Neural cell (in vitro differentiated cells): Measurements from ENCODE around the gene TTC9. TPM values are rescaled to one million over a fixed set of nuclear protein-coding genes. Genes with fewer than 3 reads are reported as not detected.

ENCODE experiments used
- H2AFZ ChIP-seq: fragments of 200-600, 300-800 bp; sonication (generic), shearing (Covaris generic); 2 replicates; pipeline ENCODE4 v1.6.0; 2014; ENCODE audit warnings: low read depth, mild to moderate bottlenecking, antibody characterized with exemption, low read length, moderate library complexity
- H3F3A ChIP-seq: fragments of 200-600 bp; shearing (Covaris generic); 2 replicates; pipeline ENCODE4 v1.6.1; 2016; ENCODE audit warnings: mild to moderate bottlenecking, moderate library complexity, mixed read lengths, antibody characterized with exemption, low read length; ENCODE audit not compliant: insufficient read depth, poor library complexity, severe bottlenecking
- H3K27ac ChIP-seq: fragments of 200-600, 300-800 bp; sonication (generic), shearing (Covaris generic); 2 replicates; pipeline ENCODE4 v1.5.1; 2014; ENCODE audit warnings: mild to moderate bottlenecking, low read length, moderate library complexity
- H3K27me3 ChIP-seq: fragments of 300-800, 200-600 bp; sonication (generic), shearing (Covaris generic); 2 replicates; pipeline ENCODE4 v1.6.0; 2014; ENCODE audit warnings: mild to moderate bottlenecking, low read depth, low read length, moderate library complexity; ENCODE audit not compliant: insufficient read depth
- H3K36me3 ChIP-seq: fragments of 300-800, 200-600 bp; sonication (generic), shearing (Covaris generic); 2 replicates; pipeline ENCODE4 v1.5.1; 2014; ENCODE audit warnings: mild to moderate bottlenecking, antibody characterized with exemption, low read length, moderate library complexity; ENCODE audit not compliant: insufficient read depth
- H3K4me2 ChIP-seq: fragments of 300-800, 200-600 bp; sonication (generic), shearing (Covaris generic); 2 replicates; pipeline ENCODE4 v1.6.0; 2014; ENCODE audit warnings: mild to moderate bottlenecking, low read length
- H3K4me3 ChIP-seq: fragments of 300-800, 200-600 bp; sonication (generic), shearing (Covaris generic); 2 replicates; pipeline ENCODE4 v1.5.1; 2014; ENCODE audit warnings: mild to moderate bottlenecking, low read length, moderate library complexity
- H3K79me2 ChIP-seq: fragments of 200-600 bp; shearing (Covaris generic); replicated peaks from 2 replicates; pipeline ENCODE4 v1.6.0; 2014; ENCODE audit warnings: mild to moderate bottlenecking, low read length, moderate library complexity; ENCODE audit not compliant: insufficient read depth
- H3K9ac ChIP-seq: fragments of 300-800, 200-600 bp; sonication (generic), shearing (Covaris generic); 2 replicates; pipeline ENCODE4 v1.6.1; 2016; ENCODE audit warnings: mild to moderate bottlenecking, low read length, mixed read lengths
- H3K9me2 ChIP-seq: fragments of 200-600 bp; shearing (Covaris generic); 2 replicates; pipeline ENCODE4 v1.6.1; 2016; ENCODE audit warnings: mild to moderate bottlenecking, low read length, mixed read lengths; ENCODE audit not compliant: insufficient read depth
- H3K9me3 ChIP-seq: fragments of 200-600, 300-800 bp; sonication (generic), shearing (Covaris generic); 2 replicates; pipeline ENCODE4 v1.6.1; 2016; ENCODE audit warnings: mild to moderate bottlenecking, mixed run types, low read length, moderate library complexity, mixed read lengths
- H4K20me1 ChIP-seq: fragments of 200-600 bp; shearing (Covaris generic); 2 replicates; pipeline ENCODE4 v1.6.1; 2016; ENCODE audit warnings: mild to moderate bottlenecking, mixed run types; ENCODE audit not compliant: insufficient read depth
- CTCF ChIP-seq: fragments of 450-650 bp; IDR thresholded peaks from 2 replicates; pipeline ENCODE4 v1.5.1; 2014; ENCODE audit warnings: antibody characterized with exemption, mild to moderate bottlenecking, moderate library complexity; ENCODE audit not compliant: poor library complexity, severe bottlenecking
- EP300 ChIP-seq: fragments of 450-650 bp; conservative IDR thresholded peaks from 2 replicates; pipeline ENCODE4 v1.6.1; 2014; ENCODE audit warnings: antibody characterized with exemption, mild to moderate bottlenecking, moderate library complexity; ENCODE audit not compliant: poor library complexity, severe bottlenecking
- EZH2 ChIP-seq: fragments of 200-600, 300-800 bp; shearing (Covaris generic), sonication (generic); IDR thresholded peaks from 2 replicates; pipeline ENCODE4 v1.6.1; 2014; ENCODE audit warnings: antibody characterized with exemption, low read length, borderline replicate concordance, mild to moderate bottlenecking; ENCODE audit not compliant: insufficient read depth, poor library complexity, severe bottlenecking
- MXI1 ChIP-seq: fragments of 450-650 bp; conservative IDR thresholded peaks from 2 replicates; pipeline ENCODE4 v1.6.1; 2014; ENCODE audit warnings: antibody characterized with exemption, mild to moderate bottlenecking; ENCODE audit not compliant: poor library complexity, severe bottlenecking
- POLR2AphosphoS5 ChIP-seq: IDR thresholded peaks from 2 replicates; pipeline ENCODE4 v1.6.1; 2012
- RAD21 ChIP-seq: fragments of 450-650 bp; conservative IDR thresholded peaks from 2 replicates; pipeline ENCODE4 v1.6.1; 2014; ENCODE audit warnings: antibody characterized with exemption, mild to moderate bottlenecking, moderate library complexity
- REST ChIP-seq: IDR thresholded peaks from 2 replicates; pipeline ENCODE4 v1.6.1; 2012; ENCODE audit warnings: borderline replicate concordance
- SMC3 ChIP-seq: fragments of 450-650 bp; conservative IDR thresholded peaks from 2 replicates; pipeline ENCODE4 v1.6.1; 2014; ENCODE audit warnings: antibody characterized with exemption, mild to moderate bottlenecking, moderate library complexity; ENCODE audit not compliant: poor library complexity
- TAF1 ChIP-seq: IDR thresholded peaks from 2 replicates; pipeline ENCODE4 v1.6.1; 2012; ENCODE audit warnings: low read depth
- polyA plus RNA-seq: library from polyadenylated mRNA; depleted of rRNA; stranded (reverse); fragments of >200 nt; gene quantifications from 2 replicates; pipeline ENCODE4 v1.2.3, GENCODE V29; 2014

TTC9 gene
- polyA plus RNA-seq, 1 donor from 2014 or later, result 11.1 TPM

- Histone ChIP-seq H3K36me3 (no peaks in the 10 kb centered on the region), H3K4me3 (no peak overlapping the region), H3K9ac (no peak overlapping the region), H2AFZ (no peak overlapping the region), H3K27me3 (no peaks in the 10 kb centered on the region), H3K27ac (no peak overlapping the region), H4K20me1 (no peaks in the 10 kb centered on the region), H3K4me2 (no peak overlapping the region), H3K79me2 (no peaks in the 10 kb centered on the region), H3K9me3 (no peaks in the 10 kb centered on the region), H3F3A (no peaks in the 10 kb centered on the region), H3K9me2 (no peaks in the 10 kb centered on the region)
- TF ChIP-seq EP300 (no peak), CTCF (no peak), REST (no peak), TAF1 (no peak), POLR2AphosphoS5 (no peak), SMC3 (no peak), EZH2 (no peak), MXI1 (no peak), RAD21 (no peak)
Measured at GRCh38 chr14:70635971-70636595, 5.6 kb upstream of the TTC9 start.

- H3K27ac ChIP-seq, result no peak overlapping the region
- peaks cover 11% of the 10 kb centered on the region for H3K79me2 ChIP-seq
- H3K36me3 ChIP-seq, result no peaks in the 10 kb centered on the region
- no peaks in the 10 kb centered on the region for H3K9me3 ChIP-seq
- H3K4me2 ChIP-seq, result no peak overlapping the region
- no peaks in the 10 kb centered on the region for H3K27me3 ChIP-seq
- no peaks in the 10 kb centered on the region for H3K9me2 ChIP-seq
- no peaks in the 10 kb centered on the region for H3F3A ChIP-seq
- TF ChIP-seq CTCF (no peak), REST (no peak), MXI1 (no peak), EZH2 (no peak), POLR2AphosphoS5 (no peak), SMC3 (no peak), TAF1 (no peak), RAD21 (no peak), EP300 (no peak)
- H3K4me3 ChIP-seq, result no peak overlapping the region
- no peak overlapping the region for H3K9ac ChIP-seq
- H2AFZ ChIP-seq, result no peak overlapping the region
- no peaks in the 10 kb centered on the region for H4K20me1 ChIP-seq
Measured at GRCh38 chr14:70638416-70638815, 3.3 kb upstream of the TTC9 start.
